Right lobe of liver (tissue), 6 donors: ENCODE results near the gene PPP5C. TPM values are rescaled to one million over a fixed set of nuclear protein-coding genes. Genes with fewer than 3 reads are reported as not detected.
A peak's percentile ranks its signal among the peaks of the same experiment; 100 is the strongest.

ENCODE experiments used
- ATAC-seq, 4 donors: fragments of 200-7000 bp; cut with Tn5 transposase; one replicate each; pipeline ENCODE4 v1.9.1; 2020; ENCODE audit warnings: mild to moderate bottlenecking in 4 of 4, moderate library complexity in 4 of 4
- DNase-seq, 3 donors: peaks; one replicate each; pipeline ENCODE4 v3.0.0-alpha.2; 2020
- H3K27ac ChIP-seq, 3 donors: fragments of 200-600 bp; one replicate each; pipeline ENCODE4 v1.8.0; 2022
- H3K27me3 ChIP-seq, 2 donors: fragments of 200-600 bp; one replicate each; pipeline ENCODE4 v1.8.0; 2022
- H3K36me3 ChIP-seq, 4 donors: fragments of 200-600 bp; sonication (generic) in 1 of 4; one replicate each; pipeline versions ENCODE4 v1.5.1 to v1.8.0; 2017 to 2022; ENCODE audit warnings: control low read depth in 1 of 4
- H3K4me1 ChIP-seq, 4 donors: fragments of 200-600 bp; sonication (generic) in 1 of 4; one replicate each; pipeline versions ENCODE4 v1.5.1 to v1.8.0; 2017 to 2022; ENCODE audit warnings: control low read depth in 1 of 4
- H3K4me3 ChIP-seq, 3 donors: fragments of 200-600 bp; one replicate each; pipeline ENCODE4 v1.8.0; 2022
- H3K9me3 ChIP-seq, 4 donors: fragments of 200-600 bp; sonication (generic) in 1 of 4; one replicate each; pipeline versions ENCODE4 v1.5.1 to v1.8.0; 2017 to 2022; ENCODE audit warnings: control low read depth in 1 of 4
- CTCF ChIP-seq, 4 donors: fragments of 200-600 bp in 3 of 4; fragments of 450-650 bp in 1 of 4; IDR thresholded peaks; one replicate each; pipeline versions ENCODE4 v1.5.1 to v1.8.0; 2016 to 2022; ENCODE audit warnings: antibody characterized with exemption in 4 of 4, mild to moderate bottlenecking in 2 of 4
- POLR2A ChIP-seq: fragments of 450-650 bp; IDR thresholded peaks from one replicate; pipeline ENCODE4 v1.6.1; 2017; ENCODE audit warnings: antibody characterized with exemption, mild to moderate bottlenecking
- WGBS: methylation state at CpG from one replicate; pipeline ENCODE4 v1.1.6; 2018; ENCODE audit warnings: low coverage, low lambda C conversion rate; ENCODE audit not compliant: insufficient coverage; ENCODE audit errors: missing lambda C conversion rate; 5-methylcytosine and 5-hydroxymethylcytosine counted together
- intact Hi-C, 2 donors: fragments of 100-400 bp; cut with DNase I; formaldehyde crosslinking; loops; one replicate each; pipeline versions ENCODE4 v1.11.2 to v1.14.1; 2022
- total RNA-seq, 6 experiments: library from RNA; depleted of rRNA in 2 of 6; stranded (reverse); fragments of >200 nt in 2 of 6; fragmentation: NEBNext Ultra II Directional in 3 of 6; extraction: Animal tissue kit (Norgen Biotek cat#: 25700) in 3 of 6; gene quantifications; one replicate each; pipeline versions ENCODE4 v1.1.0 to v1.2.4, GENCODE V29; 2016 to 2023
- donor health status: DM: no; HTN: yes; CAD: no.
- donor health status: DM: no; HTN: no; CAD: no.
- donor health status: DM: no; HTN: no; CAD: no.
- donor health status: DM: no; HTN: yes; CAD: no.
- donor health status: DM: no; HTN: yes; CAD: no.

PPP5C gene
- total RNA-seq, 6 experiments from 2014 or later: 23.9 to 47.8 (median 36.0) TPM

GRCh38 chr19:46350758-46351159 lies 3.9 kb downstream of the PPP5C start:
- TF ChIP-seq POLR2A (no peak), CTCF (IDR thresholded peaks at IDR 0.05) (no peak)
- intact Hi-C loops: no loop called here
- Histone ChIP-seq H3K4me3 (no peak overlapping the region), H3K36me3 (peaks cover 0 to 12% (median 0%) of the 10 kb centered on the region in 4 donors), H3K27me3 (no peaks in the 10 kb centered on the region), H3K9me3 (no peaks in the 10 kb centered on the region), H3K27ac (peak overlapping the region; percentile 62 to 66 (median 65)), H3K4me1 (peaks cover 0 to 61% (median 22%) of the 10 kb centered on the region in 4 donors)
- WGBS: 40% methylated on average over 1 of the region's 8 CpGs
- DNase-seq: peak in 1 of 3 donors; percentile 49
- ATAC-seq: peak in 3 of 4 donors; percentile 4 to 5 (median 4)

- DNase-seq (peak in 1 of 3 donors; percentile 35), ATAC-seq (no peak)
- intact Hi-C loops: no loop called here
- no peak for TF ChIP-seq CTCF (IDR thresholded peaks at IDR 0.05)
- no peak for TF ChIP-seq POLR2A
- H3K4me1 ChIP-seq: peaks cover 0 to 68% (median 24%) of the 10 kb centered on the region in 4 donors
- no peaks in the 10 kb centered on the region for H3K9me3 ChIP-seq
- H3K27me3 ChIP-seq: no peaks in the 10 kb centered on the region
- H3K36me3 ChIP-seq: peaks cover 0 to 12% (median 0%) of the 10 kb centered on the region in 4 donors
- H3K27ac ChIP-seq: peak overlapping the region; percentile 62 to 66 (median 65)
- no peak overlapping the region for H3K4me3 ChIP-seq
- WGBS: 54% methylated on average over 12 of the region's 18 CpGs
These were observed 4.6 kb downstream of the PPP5C start for GRCh38 chr19:46351241-46352041.

GRCh38 chr19:46353730-46354528 lies 7.0 kb downstream of the PPP5C start:
- TF ChIP-seq POLR2A: no peak
- TF ChIP-seq CTCF (IDR thresholded peaks at IDR 0.05): no peak
- H3K27me3 ChIP-seq: no peaks in the 10 kb centered on the region
- H3K4me3 ChIP-seq: no peak overlapping the region
- peaks cover 0 to 70% (median 22%) of the 10 kb centered on the region in 4 donors for H3K4me1 ChIP-seq
- peaks cover 0 to 12% (median 0%) of the 10 kb centered on the region in 4 donors for H3K36me3 ChIP-seq
- no peaks in the 10 kb centered on the region for H3K9me3 ChIP-seq
- ATAC-seq: peak in 3 of 4 donors; percentile 9 to 33 (median 18)
- intact Hi-C loops: no loop called here
- peak overlapping the region; percentile 47 to 82 (median 80) for H3K27ac ChIP-seq
- 54% methylated on average over 7 of the region's 28 CpGs for WGBS
- DNase-seq: peak in 2 of 3 donors; percentile 52 to 80

- Histone ChIP-seq H3K36me3 (peaks cover 0 to 12% (median 0%) of the 10 kb centered on the region in 4 donors), H3K4me1 (peaks cover 0 to 57% (median 20%) of the 10 kb centered on the region in 4 donors)
These were observed 8.6 kb downstream of the PPP5C start for GRCh38 chr19:46355234-46356148.

More at GRCh38 chr19:46355234-46356148, 8.6 kb downstream of the PPP5C start:
- no peaks in the 10 kb centered on the region for H3K9me3 ChIP-seq
- H3K27me3 ChIP-seq: no peaks in the 10 kb centered on the region
- 6% methylated on average over 3 of the region's 23 CpGs for WGBS
- H3K4me3 ChIP-seq: peak overlapping the region in 1 of 3 donors; percentile 22
- peak; percentile 75 to 92 (median 85) for DNase-seq
- intact Hi-C loops: no loop called here
- H3K27ac ChIP-seq: peak overlapping the region; percentile 47 to 82 (median 80)
- TF ChIP-seq POLR2A: peak; percentile 55
- TF ChIP-seq CTCF (IDR thresholded peaks at IDR 0.05): no peak
- ATAC-seq: peak; percentile 88 to 89 (median 88)
